Keratinocyte (primary cell): ENCODE data around the gene STXBP5L.
"Not testable (repeated sequence)": the region's sequence is repeated elsewhere in the genome, so short reads cannot be mapped to it uniquely, and the experiment has no call there.

ENCODE experiments used
- EZH2 ChIP-seq: IDR thresholded peaks from one replicate; pipeline ENCODE4 v1.6.1; 2012; ENCODE audit warnings: inconsistent platforms, mild to moderate bottlenecking, low read length, moderate library complexity
- TF ChIP-seq, protein P1 (sequence below), 3 experiments: IDR thresholded peaks in 1 of 3; conservative IDR thresholded peaks in 1 of 3; optimal IDR thresholded peaks in 1 of 3; 2 replicates in 2 of 3; 3 replicates in 1 of 3; pipeline versions ENCODE3 to v1.5.1; 2011; ENCODE audit warnings: low read length in 3 of 3, mild to moderate bottlenecking in 3 of 3, moderate library complexity in 2 of 3, control low read depth in 1 of 3, inconsistent platforms in 1 of 3; ENCODE audit not compliant: insufficient read depth in 2 of 3; ENCODE audit errors: extremely low read depth in 1 of 3

DNA sequence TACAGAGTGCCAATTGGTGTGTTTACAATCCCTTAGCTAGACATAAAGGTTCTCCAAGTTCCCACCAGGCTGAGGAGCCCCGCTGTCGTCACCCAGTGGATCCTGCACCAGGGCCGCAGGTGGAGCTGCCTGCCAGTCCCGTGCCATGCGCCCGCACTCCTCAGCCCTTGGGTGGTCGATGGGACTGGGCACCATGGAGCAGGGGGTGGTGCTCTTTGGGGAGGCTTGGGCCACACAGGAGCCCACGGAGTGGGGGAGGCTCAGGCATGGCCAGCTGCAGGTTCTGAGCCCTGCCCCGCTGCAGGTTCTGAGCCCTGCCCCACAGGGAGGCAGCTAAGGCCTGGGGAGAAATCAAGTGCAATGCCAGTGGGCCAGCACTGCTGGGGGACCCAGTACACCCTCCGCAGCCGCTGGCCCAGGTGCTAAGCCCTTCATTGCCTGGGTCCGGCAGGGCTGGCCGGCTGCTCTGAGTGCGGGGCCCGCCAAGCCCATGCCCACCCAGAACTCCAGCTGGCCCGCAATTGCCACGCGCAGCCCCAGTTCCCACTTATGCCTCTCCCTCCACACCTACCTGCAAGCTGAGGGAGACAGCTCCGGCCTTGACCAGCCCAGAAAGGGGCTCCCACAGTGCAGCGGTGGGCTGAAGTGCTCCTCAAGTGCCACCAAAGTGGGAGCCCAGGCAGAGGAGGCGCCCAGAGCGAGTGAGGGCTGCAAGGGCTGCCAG, 170.5 kb downstream of the STXBP5L start:
- TF ChIP-seq, protein P1, sequence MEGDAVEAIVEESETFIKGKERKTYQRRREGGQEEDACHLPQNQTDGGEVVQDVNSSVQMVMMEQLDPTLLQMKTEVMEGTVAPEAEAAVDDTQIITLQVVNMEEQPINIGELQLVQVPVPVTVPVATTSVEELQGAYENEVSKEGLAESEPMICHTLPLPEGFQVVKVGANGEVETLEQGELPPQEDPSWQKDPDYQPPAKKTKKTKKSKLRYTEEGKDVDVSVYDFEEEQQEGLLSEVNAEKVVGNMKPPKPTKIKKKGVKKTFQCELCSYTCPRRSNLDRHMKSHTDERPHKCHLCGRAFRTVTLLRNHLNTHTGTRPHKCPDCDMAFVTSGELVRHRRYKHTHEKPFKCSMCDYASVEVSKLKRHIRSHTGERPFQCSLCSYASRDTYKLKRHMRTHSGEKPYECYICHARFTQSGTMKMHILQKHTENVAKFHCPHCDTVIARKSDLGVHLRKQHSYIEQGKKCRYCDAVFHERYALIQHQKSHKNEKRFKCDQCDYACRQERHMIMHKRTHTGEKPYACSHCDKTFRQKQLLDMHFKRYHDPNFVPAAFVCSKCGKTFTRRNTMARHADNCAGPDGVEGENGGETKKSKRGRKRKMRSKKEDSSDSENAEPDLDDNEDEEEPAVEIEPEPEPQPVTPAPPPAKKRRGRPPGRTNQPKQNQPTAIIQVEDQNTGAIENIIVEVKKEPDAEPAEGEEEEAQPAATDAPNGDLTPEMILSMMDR (optimal IDR thresholded peaks at IDR 0.05 in 1 of 3, IDR thresholded peaks at IDR 0.05 in 1 of 3, conservative IDR thresholded peaks at IDR 0.05 in 1 of 3; ENCODE audit: extremely low read depth in 1 of 3, insufficient read depth in 2 of 3, low read length in 3 of 3) = not testable (repeated sequence)
- TF ChIP-seq EZH2 = not testable (repeated sequence)
